GM19025 (cell line): Measurements from ENCODE around the gene CCL28.

Experiments
- ATAC-seq: cut with Tn5 transposase; IDR thresholded peaks from one replicate; pipeline ENCODE4 v1.9.1; 2021; ENCODE audit warnings: mild to moderate bottlenecking, low read depth, moderate library complexity; ENCODE audit not compliant: unreplicated experiment

Gene CCL28

GRCh38 chr5:43362725-43363435 is 49.3 kb downstream of the CCL28 start:
- no peak for ATAC-seq

GRCh38 chr5:43358726-43359125 is 53.5 kb downstream of the CCL28 start:
- ATAC-seq: no peak

- no peak for ATAC-seq
Measured at GRCh38 chr5:43358301-43358700, 53.9 kb downstream of the CCL28 start.

GRCh38 chr5:43357878-43358281 is 54.3 kb downstream of the CCL28 start:
- no peak for ATAC-seq

GRCh38 chr5:43357067-43357466 is 55.1 kb downstream of the CCL28 start:
- no peak for ATAC-seq

- ATAC-seq: no peak
Measured at GRCh38 chr5:43354774-43355173, 57.4 kb downstream of the CCL28 start.

GRCh38 chr5:43353668-43354067 is 58.5 kb downstream of the CCL28 start:
- no peak for ATAC-seq

DNA sequence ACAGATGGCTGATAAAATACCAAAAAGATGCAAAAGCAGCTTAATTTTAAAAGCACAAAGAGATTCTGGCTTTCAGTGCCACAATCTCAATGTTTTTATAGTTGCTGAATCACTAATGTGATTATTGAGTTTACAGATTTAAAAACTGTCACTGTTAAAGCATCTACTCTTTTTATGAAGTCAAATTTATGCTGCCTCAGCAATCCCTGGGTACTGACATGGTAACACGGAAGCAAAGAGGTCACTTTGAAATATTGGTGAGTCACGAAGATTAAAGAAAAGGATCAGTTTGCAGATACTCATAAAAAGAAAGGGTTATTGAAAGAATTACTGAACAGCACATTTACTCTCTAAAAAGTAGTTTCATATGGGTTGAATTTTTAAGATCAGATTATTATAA is 59.3 kb downstream of the CCL28 start:
- no peak for ATAC-seq

DNA sequence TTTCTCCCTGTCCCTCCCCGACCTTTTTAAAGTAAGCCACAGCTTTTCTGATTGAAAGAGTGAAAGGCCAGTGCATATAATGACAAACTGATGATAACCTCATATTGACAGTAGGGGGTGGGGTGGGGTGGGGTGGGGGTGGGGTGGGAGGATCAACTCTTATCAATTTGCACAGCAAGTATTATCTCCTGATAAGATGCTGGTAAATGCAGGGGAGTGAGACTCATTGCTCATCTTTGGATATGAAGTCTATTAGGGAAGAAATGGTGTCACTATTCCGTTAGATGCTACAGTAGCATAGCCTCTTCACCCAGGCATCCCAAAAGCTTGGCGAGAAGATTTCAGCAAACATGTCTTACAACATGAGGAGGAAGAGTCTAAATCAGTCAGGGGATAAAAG is 60.1 kb downstream of the CCL28 start:
- no peak for ATAC-seq

GRCh38 chr5:43348861-43349363 is 63.3 kb downstream of the CCL28 start:
- ATAC-seq: no peak

GRCh38 chr5:43348207-43348606 is 64.0 kb downstream of the CCL28 start:
- ATAC-seq: no peak

DNA sequence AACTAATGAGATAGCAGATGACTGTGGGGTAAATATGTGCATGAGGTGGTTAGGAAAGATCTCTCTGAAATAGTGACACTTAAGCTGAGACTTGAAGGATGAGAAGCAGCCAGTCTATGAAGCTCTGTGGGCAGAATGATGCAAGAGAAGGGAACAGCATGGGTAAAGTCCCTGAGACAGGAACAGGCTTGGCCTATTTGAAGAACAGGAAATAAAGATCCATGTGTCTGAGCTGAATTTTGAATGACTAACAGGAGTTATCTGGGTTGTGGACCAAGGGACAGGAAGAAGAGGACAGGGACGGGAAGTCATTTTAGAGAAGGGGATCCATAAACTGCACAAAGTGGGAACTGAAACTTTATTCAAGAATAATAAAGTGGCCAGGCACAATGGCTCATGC is 73.3 kb downstream of the CCL28 start:
- ATAC-seq: no peak

DNA sequence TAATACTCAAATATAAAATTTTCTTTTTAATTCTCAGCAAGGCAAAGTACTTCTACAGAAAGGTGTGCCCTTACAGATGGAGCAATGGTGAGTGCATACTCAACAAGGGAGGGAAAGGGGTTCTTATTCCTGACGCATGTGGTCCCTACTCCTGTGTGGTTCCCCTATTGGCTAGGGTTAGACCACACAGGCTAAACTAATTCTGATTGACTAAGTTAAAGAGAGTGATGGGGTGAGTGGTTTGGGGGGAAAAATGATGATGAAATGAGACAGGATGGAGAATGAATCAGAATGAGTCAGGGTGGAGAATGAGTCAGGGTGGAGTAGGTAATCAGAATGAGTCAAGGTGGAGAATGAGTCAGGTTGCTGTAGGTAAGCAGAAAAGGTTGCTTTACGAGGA is 76.0 kb downstream of the CCL28 start:
- no peak for ATAC-seq

DNA sequence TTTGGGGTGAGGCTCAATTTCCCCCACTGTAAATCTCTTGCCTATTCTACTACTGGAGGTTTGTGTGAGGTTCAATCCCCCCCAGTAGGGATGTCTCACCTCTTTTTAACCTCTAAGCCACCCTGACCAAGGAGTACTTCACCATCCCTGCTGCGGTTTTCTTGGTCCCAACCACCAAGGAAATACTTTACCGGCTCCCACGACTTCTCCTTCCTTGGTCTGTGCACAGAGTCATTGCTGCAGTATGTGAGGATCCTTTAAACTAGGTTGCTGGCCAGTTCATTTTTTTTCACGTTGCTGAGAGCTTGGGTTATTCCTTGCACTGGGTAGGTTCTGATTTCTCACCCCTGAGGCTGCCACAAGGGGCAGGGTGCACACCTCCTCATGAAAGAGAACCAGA is 76.5 kb downstream of the CCL28 start:
- ATAC-seq: no peak

- no peak for ATAC-seq
Measured at GRCh38 chr5:43332401-43332800, 79.8 kb downstream of the CCL28 start.
